Measurements from ENCODE around the gene CFAP20DC.

- TF ChIP-seq CTCF (conservative IDR thresholded peaks at IDR 0.05; ENCODE audit: low read length) (0 out of 2 replicates have a peak, but pooled peaks have one; percentile 27), EZH2phosphoT487 (IDR thresholded peaks at IDR 0.05; ENCODE audit: borderline replicate concordance, low read depth, low read length) (no peak)
Measured at GRCh38 chr3:58776231-58776630, 273.6 kb downstream of the CFAP20DC start.
